Measurements from ENCODE around the gene YOD1.
A peak's percentile ranks its signal among the peaks of the same experiment; 100 is the strongest.

Gene YOD1

GRCh38 chr1:207072233-207072632 lies 21.2 kb upstream of the YOD1 start:
- no peak for DNase-seq (ENCODE audit: low read depth, low spot score)

DNA sequence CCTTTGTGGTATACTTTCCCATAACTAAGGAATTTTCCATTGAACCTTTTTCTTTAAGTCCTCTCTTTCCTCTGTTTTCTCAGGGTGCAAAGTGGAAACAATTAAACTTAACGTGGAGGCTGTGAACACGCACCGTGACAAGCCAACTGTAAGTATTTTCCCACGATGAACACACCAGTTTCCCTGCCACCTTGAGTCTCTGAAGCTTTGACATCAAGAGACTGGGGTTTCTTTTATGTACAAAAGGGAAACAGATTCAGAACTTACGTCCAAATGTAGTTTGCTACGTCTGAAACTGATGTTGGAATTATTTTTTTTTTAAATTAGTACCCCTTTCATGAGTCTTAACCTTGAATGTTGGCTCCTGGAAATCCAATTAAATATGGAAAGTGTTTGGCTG lies 20.4 kb upstream of the YOD1 start:
- no peak for DNase-seq (ENCODE audit: low read depth, low spot score)

GRCh38 chr1:207070811-207071210 lies 19.8 kb upstream of the YOD1 start:
- no peak for DNase-seq (ENCODE audit: low read depth, low spot score)

DNA sequence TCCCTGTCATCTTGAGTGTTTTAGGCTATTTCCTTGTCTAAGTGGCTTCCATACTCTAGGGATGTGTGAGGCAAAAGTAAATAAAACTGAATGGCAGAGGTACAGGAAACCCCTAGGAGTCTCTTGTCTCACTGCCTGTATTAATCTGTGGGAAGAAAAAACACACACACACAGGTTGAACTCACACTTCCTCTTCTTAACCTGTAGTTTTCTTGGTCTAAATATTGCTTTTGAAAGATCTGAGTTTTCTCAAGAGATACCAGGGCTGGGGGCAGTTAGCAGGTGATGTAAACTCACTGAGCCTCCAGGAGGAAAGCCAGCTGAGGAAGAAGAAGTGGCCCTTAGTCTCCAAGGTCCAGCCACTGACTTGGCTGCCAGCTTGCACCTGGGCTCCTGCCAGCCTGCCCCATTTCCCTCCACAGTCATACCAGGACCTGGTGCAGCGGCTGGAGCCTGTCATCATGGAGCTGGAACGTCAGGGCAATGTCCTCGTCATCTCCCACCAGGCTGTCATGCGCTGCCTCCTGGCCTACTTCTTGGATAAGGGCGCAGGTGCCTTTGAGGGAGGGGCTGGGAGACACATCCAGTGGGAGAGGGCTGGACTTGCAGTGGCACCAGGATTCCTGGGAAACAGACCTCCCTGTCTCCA lies 19.0 kb upstream of the YOD1 start:
- DNase-seq (ENCODE audit: low read depth, low spot score): no peak

DNA sequence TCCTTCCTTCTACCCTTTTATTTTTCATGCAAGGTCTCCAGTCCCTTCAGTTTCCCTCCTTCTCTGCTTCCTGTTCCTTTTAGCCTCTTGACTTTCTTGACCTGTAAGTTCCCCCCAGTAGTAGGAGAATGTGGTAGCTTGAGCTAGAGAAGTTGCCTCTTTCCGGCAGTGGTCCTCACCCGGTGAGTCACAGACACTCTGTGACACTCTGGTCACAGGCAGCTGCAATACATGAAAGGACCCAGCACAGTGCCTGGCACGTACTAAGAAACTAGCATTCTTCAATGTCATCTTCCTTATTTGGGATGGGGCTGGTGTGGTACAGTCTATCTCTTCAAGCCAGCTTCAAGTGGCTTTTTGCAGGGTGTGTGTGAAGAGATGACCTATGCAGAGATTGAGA lies 18.1 kb upstream of the YOD1 start:
- no peak for DNase-seq (ENCODE audit: low read depth, low spot score)

- no peak for DNase-seq (ENCODE audit: low read depth, low spot score)
Measured at GRCh38 chr1:207067665-207068064, 16.7 kb upstream of the YOD1 start.

GRCh38 chr1:207067185-207067584 lies 16.2 kb upstream of the YOD1 start:
- no peak for DNase-seq (ENCODE audit: low read depth, low spot score)

- no peak for DNase-seq (ENCODE audit: low read depth, low spot score)
Measured at GRCh38 chr1:207064561-207064960, 13.6 kb upstream of the YOD1 start.

DNA sequence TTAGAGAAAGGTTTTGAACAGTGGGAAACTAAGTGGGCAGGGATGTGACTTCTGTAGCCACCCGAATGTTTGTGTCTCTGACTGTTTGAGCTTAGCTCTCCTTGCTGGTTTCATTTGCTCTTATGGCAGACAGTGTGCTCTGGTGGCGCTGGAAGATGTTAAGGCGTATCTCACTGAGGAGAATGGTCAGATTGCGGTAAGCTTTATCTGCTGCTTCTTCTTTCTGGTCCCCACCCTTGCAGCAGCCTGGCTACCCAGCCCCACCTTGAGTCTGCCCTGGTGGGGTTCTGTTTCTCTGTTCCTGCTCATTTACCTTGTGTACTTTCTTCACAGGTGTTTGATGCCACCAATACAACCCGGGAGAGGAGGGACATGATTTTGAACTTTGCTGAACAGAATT lies 12.0 kb upstream of the YOD1 start:
- no peak for DNase-seq (ENCODE audit: low read depth, low spot score)

GRCh38 chr1:207062058-207062457 lies 11.1 kb upstream of the YOD1 start:
- no peak for DNase-seq (ENCODE audit: low read depth, low spot score)

- DNase-seq (ENCODE audit: low read depth, low spot score): no peak
Measured at GRCh38 chr1:207060596-207060995, 9.6 kb upstream of the YOD1 start.

GRCh38 chr1:207059881-207060280 lies 8.9 kb upstream of the YOD1 start:
- DNase-seq (ENCODE audit: low read depth, low spot score): no peak

DNA sequence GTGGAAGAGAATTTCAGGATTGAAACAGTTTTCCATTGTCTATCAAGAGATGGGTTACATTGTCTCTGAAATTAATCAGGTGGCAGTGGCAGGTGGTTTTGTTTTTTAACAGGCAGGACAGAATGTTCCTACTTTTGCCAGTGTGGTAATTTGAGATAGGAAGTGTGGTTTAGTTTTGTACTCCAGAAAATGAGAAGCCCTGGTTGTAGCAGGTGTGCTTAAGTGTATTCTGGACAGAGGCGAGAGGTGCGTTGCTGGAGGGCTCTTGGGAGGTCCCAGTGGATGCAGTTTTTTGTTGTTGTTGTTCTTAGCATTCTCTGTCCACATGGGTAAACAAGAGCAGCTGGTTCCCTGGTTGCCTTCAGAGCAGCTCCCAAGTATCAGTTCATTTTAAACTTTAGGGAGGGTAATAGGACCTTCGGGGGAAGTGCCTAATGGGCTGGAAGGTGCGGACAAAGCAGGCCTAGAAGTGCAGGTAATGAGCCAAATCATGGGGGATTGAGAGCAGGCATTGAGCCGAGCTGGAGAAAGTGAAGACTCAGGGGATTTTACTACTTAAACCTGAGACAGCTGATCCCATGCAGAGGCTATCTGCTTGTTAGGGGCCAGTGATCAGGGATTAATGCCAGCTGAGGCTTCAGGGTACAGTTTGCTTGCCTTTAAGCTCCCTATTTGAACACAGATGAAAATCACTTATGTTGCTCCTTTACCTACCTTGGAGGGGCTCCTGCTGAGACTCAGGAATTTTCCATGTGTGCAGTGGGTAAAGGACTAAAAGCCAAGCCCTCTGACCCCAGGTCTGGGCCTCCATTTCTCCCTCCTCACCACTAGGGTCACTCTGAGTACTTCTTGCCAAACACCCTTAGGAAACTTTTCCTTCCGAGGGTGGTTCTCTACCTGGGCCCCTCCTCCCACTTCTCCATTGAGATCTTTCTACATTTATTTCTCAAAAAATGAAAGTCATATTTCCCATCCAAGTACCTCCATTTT lies 8.2 kb upstream of the YOD1 start:
- no peak for DNase-seq (ENCODE audit: low read depth, low spot score)

DNA sequence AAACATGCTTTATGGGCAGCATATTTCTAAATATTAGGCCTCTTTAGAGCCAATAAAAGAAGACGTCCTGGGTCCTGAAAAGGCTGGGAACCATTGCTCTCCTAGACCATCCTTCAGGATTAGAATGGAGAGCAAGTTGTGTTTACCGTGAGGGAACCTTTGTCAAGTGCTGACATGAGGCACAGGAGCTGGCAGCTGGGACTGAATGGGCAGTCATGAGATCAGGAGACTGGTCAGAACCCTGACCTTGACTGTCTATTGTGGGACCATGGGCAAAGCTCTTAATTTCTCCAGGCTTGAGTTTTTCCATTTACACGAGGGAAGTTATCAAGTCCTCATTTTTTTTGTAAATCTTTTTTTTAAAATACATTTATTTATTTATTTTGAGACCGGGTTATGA lies 7.2 kb upstream of the YOD1 start:
- DNase-seq (ENCODE audit: low read depth, low spot score): no peak

- no peak for DNase-seq (ENCODE audit: low read depth, low spot score)
Measured at GRCh38 chr1:207056673-207057072, 5.7 kb upstream of the YOD1 start.

DNA sequence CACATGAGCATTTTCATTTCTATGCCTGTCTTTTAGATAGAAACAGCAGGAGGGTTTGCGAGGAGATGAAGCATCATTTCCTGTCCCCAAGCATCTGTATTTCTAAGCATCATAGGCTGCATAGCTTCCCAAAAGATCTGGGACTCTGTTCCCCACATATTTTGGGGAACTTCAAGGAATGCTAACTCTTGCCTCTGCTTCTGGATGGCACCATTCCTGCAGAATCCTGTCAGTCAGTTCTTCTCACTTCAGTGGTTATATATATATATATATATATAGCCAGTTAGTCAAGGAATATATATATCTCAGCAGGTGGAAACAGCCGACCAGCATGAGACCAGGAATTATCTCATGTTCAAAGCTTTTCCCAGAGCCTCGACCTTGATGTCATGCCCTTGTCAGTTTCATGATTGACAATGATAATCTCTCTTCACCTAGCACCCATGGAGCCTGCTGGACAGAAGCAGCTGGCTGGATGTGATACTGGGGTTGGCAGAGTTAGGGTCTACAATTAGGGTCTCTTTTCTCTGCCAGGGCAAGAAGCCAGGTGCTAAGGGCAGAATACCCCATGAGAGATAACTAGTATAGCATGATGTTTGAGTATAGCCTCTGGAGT lies 4.5 kb upstream of the YOD1 start:
- DNase-seq (ENCODE audit: low read depth, low spot score): no peak

GRCh38 chr1:207054491-207054890 lies 3.5 kb upstream of the YOD1 start:
- DNase-seq (ENCODE audit: low read depth, low spot score): no peak

DNA sequence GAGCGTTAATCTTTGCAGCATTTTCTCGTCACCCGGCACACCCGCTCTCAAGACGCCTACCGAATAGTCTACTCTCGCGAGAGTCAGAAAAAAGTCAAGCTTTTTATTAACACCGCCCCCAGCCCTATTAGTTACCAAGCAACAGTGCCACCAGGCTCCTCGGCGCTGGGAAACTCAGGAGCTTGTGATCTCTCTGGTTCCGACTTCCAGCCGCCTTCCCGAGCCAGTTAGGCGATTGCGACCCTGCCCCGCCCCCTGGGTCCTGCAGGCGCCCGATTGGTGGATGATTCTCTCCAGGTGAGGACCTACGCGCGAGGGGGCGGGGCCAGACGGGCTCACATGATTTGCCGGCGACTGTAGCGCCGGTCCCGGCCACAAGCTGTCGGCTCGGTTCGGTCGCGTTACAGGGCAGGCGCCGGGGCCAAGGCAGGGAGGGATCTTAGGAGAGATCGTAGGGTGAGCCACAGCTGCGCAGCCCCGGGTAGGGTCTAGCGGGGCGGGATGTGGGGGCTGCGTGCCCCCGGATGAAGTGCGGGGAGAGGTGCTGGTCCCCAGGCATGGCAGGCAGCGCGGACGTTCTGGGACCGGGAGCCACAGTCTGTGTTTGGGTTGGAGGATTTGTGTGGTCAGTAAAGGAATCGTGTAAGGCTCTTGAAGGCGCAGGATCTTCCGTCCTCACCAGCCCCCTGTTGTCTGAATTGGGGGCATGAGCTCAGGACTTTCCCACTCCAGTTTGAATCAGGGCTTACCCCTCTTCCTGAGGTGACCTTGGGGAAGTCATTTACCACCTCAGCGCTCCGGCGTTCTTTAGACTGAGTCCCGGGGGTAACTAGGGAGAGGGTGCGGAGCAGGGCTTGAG lies 2.1 kb upstream of the YOD1 start, which contains the start of gene PFKFB2:
Gene PFKFB2, plus strand, starts transcription at position 365 of the 859 bp plus-strand sequence. CDS start 1,443 bp downstream, outside the sequence.
- DNase-seq (ENCODE audit: low read depth, low spot score): peak; percentile 88

- DNase-seq (ENCODE audit: low read depth, low spot score): peak; percentile 75
Measured at GRCh38 chr1:207050480-207051190, 373 bp downstream of the YOD1 start.

DNA sequence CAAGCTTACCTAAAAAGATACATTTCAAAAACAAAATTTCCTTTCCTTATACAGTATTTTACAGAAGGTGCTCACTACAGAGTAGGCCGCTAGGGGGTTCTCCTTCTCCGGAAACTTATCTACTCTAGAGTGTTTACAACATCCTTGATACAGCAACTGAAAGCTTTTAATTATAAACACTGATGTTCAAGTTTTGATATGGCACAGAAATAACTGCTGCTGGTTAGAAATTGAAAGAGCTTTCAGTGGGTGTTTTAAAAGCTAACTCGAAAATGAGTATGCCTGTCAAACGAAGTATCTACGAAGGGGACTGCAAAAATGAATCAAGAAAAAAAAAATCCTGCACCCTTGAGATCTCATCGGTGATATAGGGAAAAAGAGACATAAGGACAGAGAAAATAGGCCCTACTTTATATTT lies 1.0 kb downstream of the YOD1 start:
- DNase-seq (ENCODE audit: low read depth, low spot score): peak; percentile 21

GRCh38 chr1:207049514-207049913 lies 1.5 kb downstream of the YOD1 start:
- DNase-seq (ENCODE audit: low read depth, low spot score): no peak

Data from activated naive CD8-positive, alpha-beta T cell treated with anti-CD3 and anti-CD28 coated beads, Interleukin-2, amount 50 U/mL, for 16 hours (primary cell).